ENCODE results near the gene GOLGA3. TPM values are rescaled to one million over a fixed set of nuclear protein-coding genes. Genes with fewer than 3 reads are reported as not detected.
"Not testable (repeated sequence)": the region's sequence is repeated elsewhere in the genome, so short reads cannot be mapped to it uniquely, and the experiment has no call there.

The GOLGA3 gene
- polyA plus RNA-seq, 1 donor (not counting 4 experiments of a cell fraction or from before 2014, with no cell fraction given) = 11.0 TPM

GRCh38 chr12:132761032-132761920, 67.4 kb downstream of the GOLGA3 start, which contains the start of gene ANKLE2:
ANKLE2 (minus strand) TSS chr12:132761832; CDS start chr12:132761798, 34 bp downstream.
- peaks cover 14% of the 10 kb centered on the region for H3K4me1 ChIP-seq (ENCODE audit: control insufficient read depth, extremely low read depth, insufficient read depth, low read length)
- peak within 1 kb of the TSS; percentile 68 for H2AFZ ChIP-seq (ENCODE audit: control insufficient read depth, low read length)
- H3K9me1 ChIP-seq (ENCODE audit: control insufficient read depth, extremely low read depth, insufficient read depth, low read length) = no peaks in the 10 kb centered on the region
- peaks cover 18% of the 10 kb centered on the region for H4K20me1 ChIP-seq (ENCODE audit: control insufficient read depth, extremely low read depth, insufficient read depth, low read length)
- peaks cover 8 to 9% of the 10 kb centered on the region in 2 experiments for H3K36me3 ChIP-seq (ENCODE audit: control insufficient read depth in 2 of 2, extremely low read depth in 1 of 2, insufficient read depth in 2 of 2, low read length in 2 of 2)
- peak within 1 kb of the TSS; percentile 100 for H3K9ac ChIP-seq (ENCODE audit: control insufficient read depth, extremely low read depth, insufficient read depth, low read length)
- TF ChIP-seq CTCF (optimal IDR thresholded peaks at IDR 0.05 in 1 of 3, IDR thresholded peaks at IDR 0.05 in 1 of 3, conservative IDR thresholded peaks at IDR 0.05 in 1 of 3; ENCODE audit: extremely low read depth in 1 of 3, insufficient read depth in 2 of 3, low read length in 3 of 3) (no peak), EZH2 (IDR thresholded peaks at IDR 0.05; ENCODE audit: low read length) (no peak)
- H3K4me2 ChIP-seq (ENCODE audit: control insufficient read depth, extremely low read depth, insufficient read depth, low read depth, low read length) = peak within 1 kb of the TSS; percentile 95
- FAIRE-seq = no peak
- no peaks in the 10 kb centered on the region for H3K27me3 ChIP-seq (ENCODE audit: control insufficient read depth, extremely low read depth, insufficient read depth, low read length)
- H3K79me2 ChIP-seq (ENCODE audit: control insufficient read depth, insufficient read depth, low read length) = peaks cover 53% of the 10 kb centered on the region
- no peaks in the 10 kb centered on the region for H3K9me3 ChIP-seq (ENCODE audit: control insufficient read depth, low read depth, low read length)
- H3K4me3 ChIP-seq (ENCODE audit: control insufficient read depth in 2 of 3, extremely low read depth in 1 of 3, insufficient read depth in 2 of 3, low read depth in 1 of 3, low read length in 3 of 3) = peak within 1 kb of the TSS; percentile 91 to 99 (median 97)
- H3K27ac ChIP-seq (ENCODE audit: control insufficient read depth, insufficient read depth, low read length) = peak within 1 kb of the TSS; percentile 100
- dilution Hi-C loops (cut with MboI; ENCODE audit: extremely low pct_ligation_motif_present, low sequenced_read_pairs) = no loop called here
- no peak for DNase-seq (ENCODE audit: low read depth, low spot score)

- H3K9me3 ChIP-seq (ENCODE audit: control insufficient read depth, low read depth, low read length) = no peaks in the 10 kb centered on the region
- peak overlapping the region; percentile 100 for H3K9ac ChIP-seq (ENCODE audit: control insufficient read depth, extremely low read depth, insufficient read depth, low read length)
- TF ChIP-seq CTCF (optimal IDR thresholded peaks at IDR 0.05 in 1 of 3, IDR thresholded peaks at IDR 0.05 in 1 of 3, conservative IDR thresholded peaks at IDR 0.05 in 1 of 3; ENCODE audit: extremely low read depth in 1 of 3, insufficient read depth in 2 of 3, low read length in 3 of 3) (no peak), EZH2 (IDR thresholded peaks at IDR 0.05; ENCODE audit: low read length) (no peak)
- H3K79me2 ChIP-seq (ENCODE audit: control insufficient read depth, insufficient read depth, low read length) = peaks cover 72% of the 10 kb centered on the region
- FAIRE-seq = no peak
- no peak overlapping the region for H2AFZ ChIP-seq (ENCODE audit: control insufficient read depth, low read length)
- H3K4me2 ChIP-seq (ENCODE audit: control insufficient read depth, extremely low read depth, insufficient read depth, low read depth, low read length) = peak overlapping the region; percentile 95
- no peak for DNase-seq (ENCODE audit: low read depth, low spot score)
- dilution Hi-C loops (cut with MboI; ENCODE audit: extremely low pct_ligation_motif_present, low sequenced_read_pairs) = no loop called here
- peak overlapping the region; percentile 100 for H3K27ac ChIP-seq (ENCODE audit: control insufficient read depth, insufficient read depth, low read length)
- no peaks in the 10 kb centered on the region for H3K27me3 ChIP-seq (ENCODE audit: control insufficient read depth, extremely low read depth, insufficient read depth, low read length)
- H3K4me3 ChIP-seq (ENCODE audit: control insufficient read depth in 2 of 3, extremely low read depth in 1 of 3, insufficient read depth in 2 of 3, low read depth in 1 of 3, low read length in 3 of 3) = peak overlapping the region in 1 of 3 experiments; percentile 12
- no peaks in the 10 kb centered on the region for H3K9me1 ChIP-seq (ENCODE audit: control insufficient read depth, extremely low read depth, insufficient read depth, low read length)
- H4K20me1 ChIP-seq (ENCODE audit: control insufficient read depth, extremely low read depth, insufficient read depth, low read length) = peaks cover 24% of the 10 kb centered on the region
- H3K4me1 ChIP-seq (ENCODE audit: control insufficient read depth, extremely low read depth, insufficient read depth, low read length) = peaks cover 14% of the 10 kb centered on the region
- peaks cover 13% of the 10 kb centered on the region in 2 experiments for H3K36me3 ChIP-seq (ENCODE audit: control insufficient read depth in 2 of 2, extremely low read depth in 1 of 2, insufficient read depth in 2 of 2, low read length in 2 of 2)
Observed at GRCh38 chr12:132759359-132759758, 69.3 kb downstream of the GOLGA3 start.

GRCh38 chr12:132758825-132759224, 69.8 kb downstream of the GOLGA3 start:
- DNase-seq (ENCODE audit: low read depth, low spot score); H3K9me1 ChIP-seq (ENCODE audit: control insufficient read depth, extremely low read depth, insufficient read depth, low read length); H2AFZ ChIP-seq (ENCODE audit: control insufficient read depth, low read length); H3K27ac ChIP-seq (ENCODE audit: control insufficient read depth, insufficient read depth, low read length); dilution Hi-C loops (cut with MboI; ENCODE audit: extremely low pct_ligation_motif_present, low sequenced_read_pairs); H3K4me3 ChIP-seq (ENCODE audit: control insufficient read depth in 2 of 3, extremely low read depth in 1 of 3, insufficient read depth in 2 of 3, low read depth in 1 of 3, low read length in 3 of 3); H3K4me2 ChIP-seq (ENCODE audit: control insufficient read depth, extremely low read depth, insufficient read depth, low read depth, low read length); H3K27me3 ChIP-seq (ENCODE audit: control insufficient read depth, extremely low read depth, insufficient read depth, low read length); H3K9me3 ChIP-seq (ENCODE audit: control insufficient read depth, low read depth, low read length); H3K9ac ChIP-seq (ENCODE audit: control insufficient read depth, extremely low read depth, insufficient read depth, low read length); FAIRE-seq: not testable (repeated sequence)
- peaks cover 24% of the 10 kb centered on the region for H4K20me1 ChIP-seq (ENCODE audit: control insufficient read depth, extremely low read depth, insufficient read depth, low read length)
- peaks cover 14% of the 10 kb centered on the region for H3K4me1 ChIP-seq (ENCODE audit: control insufficient read depth, extremely low read depth, insufficient read depth, low read length)
- peaks cover 13 to 15% of the 10 kb centered on the region in 2 experiments for H3K36me3 ChIP-seq (ENCODE audit: control insufficient read depth in 2 of 2, extremely low read depth in 1 of 2, insufficient read depth in 2 of 2, low read length in 2 of 2)
- H3K79me2 ChIP-seq (ENCODE audit: control insufficient read depth, insufficient read depth, low read length) = peaks cover 75% of the 10 kb centered on the region

Data from keratinocyte (primary cell).